Neural cell (in vitro differentiated cells): ENCODE data around the gene MAGI1.

Experiments used
- EZH2 ChIP-seq: fragments of 200-600, 300-800 bp; shearing (Covaris generic), sonication (generic); IDR thresholded peaks from 2 replicates; pipeline ENCODE4 v1.6.1; 2014; ENCODE audit warnings: antibody characterized with exemption, low read length, borderline replicate concordance, mild to moderate bottlenecking; ENCODE audit not compliant: insufficient read depth, poor library complexity, severe bottlenecking
- MXI1 ChIP-seq: fragments of 450-650 bp; conservative IDR thresholded peaks from 2 replicates; pipeline ENCODE4 v1.6.1; 2014; ENCODE audit warnings: antibody characterized with exemption, mild to moderate bottlenecking; ENCODE audit not compliant: poor library complexity, severe bottlenecking
- POLR2AphosphoS5 ChIP-seq: IDR thresholded peaks from 2 replicates; pipeline ENCODE4 v1.6.1; 2012
- RAD21 ChIP-seq: fragments of 450-650 bp; conservative IDR thresholded peaks from 2 replicates; pipeline ENCODE4 v1.6.1; 2014; ENCODE audit warnings: antibody characterized with exemption, mild to moderate bottlenecking, moderate library complexity
- SMC3 ChIP-seq: fragments of 450-650 bp; conservative IDR thresholded peaks from 2 replicates; pipeline ENCODE4 v1.6.1; 2014; ENCODE audit warnings: antibody characterized with exemption, mild to moderate bottlenecking, moderate library complexity; ENCODE audit not compliant: poor library complexity
- TAF1 ChIP-seq: IDR thresholded peaks from 2 replicates; pipeline ENCODE4 v1.6.1; 2012; ENCODE audit warnings: low read depth
- TF ChIP-seq, protein P1 (sequence below): fragments of 450-650 bp; IDR thresholded peaks from 2 replicates; pipeline ENCODE4 v1.5.1; 2014; ENCODE audit warnings: antibody characterized with exemption, mild to moderate bottlenecking, moderate library complexity; ENCODE audit not compliant: poor library complexity, severe bottlenecking

DNA sequence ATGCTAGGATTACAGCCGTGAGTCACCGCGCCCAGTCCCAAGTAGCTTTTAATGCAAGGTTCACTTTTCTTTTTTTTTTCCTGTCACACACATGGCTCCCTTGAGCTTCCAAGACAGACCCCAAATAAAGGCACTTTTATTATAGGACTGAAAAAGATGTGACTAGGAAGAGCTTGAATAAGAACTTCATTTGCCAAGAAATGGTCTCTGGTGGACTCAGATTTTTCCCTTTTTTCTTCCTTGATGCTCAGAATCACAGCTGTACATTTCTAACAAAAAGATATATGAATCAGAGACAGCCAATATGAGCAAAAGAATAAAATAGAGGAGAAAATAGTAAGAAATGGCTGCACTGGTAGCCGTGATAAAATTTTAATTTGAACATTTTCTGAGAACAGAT lies 337.2 kb downstream of the MAGI1 start:
- TF ChIP-seq, protein P1, sequence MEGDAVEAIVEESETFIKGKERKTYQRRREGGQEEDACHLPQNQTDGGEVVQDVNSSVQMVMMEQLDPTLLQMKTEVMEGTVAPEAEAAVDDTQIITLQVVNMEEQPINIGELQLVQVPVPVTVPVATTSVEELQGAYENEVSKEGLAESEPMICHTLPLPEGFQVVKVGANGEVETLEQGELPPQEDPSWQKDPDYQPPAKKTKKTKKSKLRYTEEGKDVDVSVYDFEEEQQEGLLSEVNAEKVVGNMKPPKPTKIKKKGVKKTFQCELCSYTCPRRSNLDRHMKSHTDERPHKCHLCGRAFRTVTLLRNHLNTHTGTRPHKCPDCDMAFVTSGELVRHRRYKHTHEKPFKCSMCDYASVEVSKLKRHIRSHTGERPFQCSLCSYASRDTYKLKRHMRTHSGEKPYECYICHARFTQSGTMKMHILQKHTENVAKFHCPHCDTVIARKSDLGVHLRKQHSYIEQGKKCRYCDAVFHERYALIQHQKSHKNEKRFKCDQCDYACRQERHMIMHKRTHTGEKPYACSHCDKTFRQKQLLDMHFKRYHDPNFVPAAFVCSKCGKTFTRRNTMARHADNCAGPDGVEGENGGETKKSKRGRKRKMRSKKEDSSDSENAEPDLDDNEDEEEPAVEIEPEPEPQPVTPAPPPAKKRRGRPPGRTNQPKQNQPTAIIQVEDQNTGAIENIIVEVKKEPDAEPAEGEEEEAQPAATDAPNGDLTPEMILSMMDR: no peak
- no peak for TF ChIP-seq POLR2AphosphoS5
- no peak for TF ChIP-seq MXI1
- no peak for TF ChIP-seq SMC3
- TF ChIP-seq TAF1: no peak
- TF ChIP-seq EZH2: no peak
- no peak for TF ChIP-seq RAD21
